Fibroblast of mammary gland (primary cell): Measurements from ENCODE around the gene CEACAM6.
"Not testable (repeated sequence)": the region's sequence is repeated elsewhere in the genome, so short reads cannot be mapped to it uniquely, and the experiment has no call there.

Experiments
- DNase-seq: peaks from one replicate; pipeline ENCODE4 v3.0.0-alpha.2; 2010; ENCODE audit warnings: low read depth
- H3K4me3 ChIP-seq: 2 replicates; pipeline ENCODE4 v1.5.1; 2011; ENCODE audit warnings: low read depth, mild to moderate bottlenecking, low read length, moderate library complexity; ENCODE audit not compliant: control insufficient read depth
- CTCF ChIP-seq: conservative IDR thresholded peaks from 2 replicates; pipeline ENCODE4 v1.5.1; 2011; ENCODE audit warnings: low read depth, low read length, inconsistent platforms; ENCODE audit not compliant: control insufficient read depth, insufficient read depth

CEACAM6 gene

GRCh38 chr19:41767115-41767514 lies 11.8 kb downstream of the CEACAM6 start:
- no peak for DNase-seq
- TF ChIP-seq CTCF: no peak
- H3K4me3 ChIP-seq: no peak overlapping the region

GRCh38 chr19:41768105-41768504 lies 12.8 kb downstream of the CEACAM6 start:
- not testable (repeated sequence) for H3K4me3 ChIP-seq, DNase-seq

GRCh38 chr19:41769608-41770007 lies 14.3 kb downstream of the CEACAM6 start:
- no peak overlapping the region for H3K4me3 ChIP-seq
- no peak for DNase-seq
- no peak for TF ChIP-seq CTCF

GRCh38 chr19:41771410-41771809 lies 16.1 kb downstream of the CEACAM6 start:
- H3K4me3 ChIP-seq: no peak overlapping the region
- DNase-seq: no peak
- no peak for TF ChIP-seq CTCF

GRCh38 chr19:41774515-41774980 lies 19.2 kb downstream of the CEACAM6 start:
- TF ChIP-seq CTCF: no peak
- DNase-seq: no peak
- H3K4me3 ChIP-seq: no peak overlapping the region

- DNase-seq: no peak
- no peak overlapping the region for H3K4me3 ChIP-seq
- no peak for TF ChIP-seq CTCF
Measured at GRCh38 chr19:41776700-41777099, 21.4 kb downstream of the CEACAM6 start.

- no peak for TF ChIP-seq CTCF
- DNase-seq: no peak
- no peak overlapping the region for H3K4me3 ChIP-seq
Measured at GRCh38 chr19:41783612-41784011, 28.3 kb downstream of the CEACAM6 start.

- H3K4me3 ChIP-seq: no peak overlapping the region
- no peak for DNase-seq
- no peak for TF ChIP-seq CTCF
Measured at GRCh38 chr19:41784312-41784711, 29.0 kb downstream of the CEACAM6 start.
